Stimulated activated CD8-positive, alpha-beta memory T cell treated with anti-CD3 and anti-CD28 coated beads, Interleukin-4, amount 100 ng/mL, for 24 hours (primary cell): ENCODE results near the gene OTOS.

ENCODE experiments used
- DNase-seq: peaks from one replicate; pipeline ENCODE4 v3.0.0-alpha.2; 2020; ENCODE audit warnings: low read depth

OTOS gene

GRCh38 chr2:240140511-240140910 lies at the start of gene OTOS:
Gene OTOS, minus strand, starts transcription at chr2:240140658. Its CDS starts 332 bp downstream, at chr2:240140326.
- no peak for DNase-seq

GRCh38 chr2:240189686-240190085 lies 49.2 kb upstream of the OTOS start:
- DNase-seq, result no peak

GRCh38 chr2:240187989-240188590 lies 47.6 kb upstream of the OTOS start:
- no peak for DNase-seq

GRCh38 chr2:240186191-240186725 lies 45.8 kb upstream of the OTOS start:
- DNase-seq, result no peak

GRCh38 chr2:240184656-240185055 lies 44.2 kb upstream of the OTOS start:
- no peak for DNase-seq

GRCh38 chr2:240183875-240184590 lies 43.6 kb upstream of the OTOS start:
- no peak for DNase-seq

GRCh38 chr2:240183006-240183874 lies 42.8 kb upstream of the OTOS start:
- no peak for DNase-seq

- DNase-seq, result no peak
Measured at GRCh38 chr2:240182476-240182875, 42.0 kb upstream of the OTOS start.

- no peak for DNase-seq
Measured at GRCh38 chr2:240182001-240182400, 41.5 kb upstream of the OTOS start.

GRCh38 chr2:240179941-240180666 lies 39.6 kb upstream of the OTOS start:
- no peak for DNase-seq

- no peak for DNase-seq
Measured at GRCh38 chr2:240179186-240179815, 38.8 kb upstream of the OTOS start.

- no peak for DNase-seq
Measured at GRCh38 chr2:240178564-240178963, 38.1 kb upstream of the OTOS start.

- DNase-seq, result no peak
Measured at GRCh38 chr2:240174496-240174895, 34.0 kb upstream of the OTOS start.

- DNase-seq, result no peak
Measured at GRCh38 chr2:240172071-240172895, 31.8 kb upstream of the OTOS start.

- no peak for DNase-seq
Measured at GRCh38 chr2:240170883-240171282, 30.4 kb upstream of the OTOS start.

- no peak for DNase-seq
Measured at GRCh38 chr2:240170354-240170735, 29.9 kb upstream of the OTOS start.

GRCh38 chr2:240169486-240170353 lies 29.3 kb upstream of the OTOS start:
- DNase-seq, result no peak

GRCh38 chr2:240168546-240169361 lies 28.3 kb upstream of the OTOS start:
- DNase-seq, result no peak

- DNase-seq, result no peak
Measured at GRCh38 chr2:240168041-240168440, 27.6 kb upstream of the OTOS start.
